K562 (cell line): Measurements from ENCODE around the gene CLTC. TPM values are rescaled to one million over a fixed set of nuclear protein-coding genes. Genes with fewer than 3 reads are reported as not detected.

Source experiments
- ARID4B ChIP-seq: sonication (generic); formaldehyde crosslinking; IDR thresholded peaks from 2 replicates; pipeline ENCODE4 v1.8.0; 2022; ENCODE audit warnings: mild to moderate bottlenecking, missing genetic modification reagents
- CBFB ChIP-seq: sonication (generic); formaldehyde crosslinking; IDR thresholded peaks from 2 replicates; pipeline ENCODE4 v1.4.0; 2020; ENCODE audit warnings: mild to moderate bottlenecking, missing genetic modification reagents
- CEBPB ChIP-seq: fragments of 450-650 bp; IDR thresholded peaks from 2 replicates; pipeline ENCODE4 v1.6.1; 2016; ENCODE audit warnings: missing genetic modification characterization, missing compliant biosample characterization
- CREB1 ChIP-seq, 2 experiments: sonication (generic) in 1 of 2; formaldehyde crosslinking in 1 of 2; IDR thresholded peaks; 2 replicates each; pipeline versions ENCODE4 v1.6.1 to v1.8.0; 2012 to 2022; ENCODE audit warnings: inconsistent platforms in 1 of 2, mild to moderate bottlenecking in 1 of 2, missing genetic modification reagents in 1 of 2, moderate library complexity in 1 of 2
- FOXA1 ChIP-seq: fragments of 450-650 bp; IDR thresholded peaks from 2 replicates; pipeline ENCODE4 v1.6.1; 2016; ENCODE audit warnings: mild to moderate bottlenecking, borderline replicate concordance
- MTA2 ChIP-seq: fragments of 450-650 bp; IDR thresholded peaks from 2 replicates; pipeline ENCODE4 v1.6.1; 2016; ENCODE audit warnings: low read depth
- PCBP2 ChIP-seq: fragments of 200-400 bp; formaldehyde crosslinking; IDR thresholded peaks from 2 replicates; pipeline ENCODE4 v1.6.1; 2018; ENCODE audit warnings: low read length, low read depth, mild to moderate bottlenecking, moderate library complexity; ENCODE audit not compliant: poor library complexity, severe bottlenecking
- PHF8 ChIP-seq: fragments of 200-600 bp; sonication (generic); IDR thresholded peaks from 2 replicates; pipeline ENCODE4 v1.6.1; 2012; ENCODE audit warnings: mixed run types, mild to moderate bottlenecking, inconsistent platforms, low read length, moderate library complexity, borderline replicate concordance
- POLR2AphosphoS5 ChIP-seq: IDR thresholded peaks from 2 replicates; pipeline ENCODE4 v1.6.1; 2011; ENCODE audit warnings: mild to moderate bottlenecking, low read depth, low read length, moderate library complexity; ENCODE audit not compliant: control insufficient read depth, insufficient read depth
- POLR2G ChIP-seq: fragments of 200-400 bp; formaldehyde crosslinking; IDR thresholded peaks from 2 replicates; pipeline ENCODE4 v1.6.1; 2017; ENCODE audit warnings: low read depth, mild to moderate bottlenecking, antibody characterized with exemption, low read length, moderate library complexity
- POLR2H ChIP-seq: IDR thresholded peaks from 2 replicates; pipeline ENCODE4 v1.6.1; 2016; ENCODE audit warnings: missing genetic modification characterization, low read depth, mild to moderate bottlenecking, control low read depth, missing compliant biosample characterization, moderate library complexity
- PRDM10 ChIP-seq: fragments of 450-650 bp; IDR thresholded peaks from 2 replicates; pipeline ENCODE4 v1.6.1; 2018; ENCODE audit not compliant: partially characterized antibody
- PRMT5 ChIP-seq: sonication (generic); formaldehyde crosslinking; IDR thresholded peaks from 2 replicates; pipeline ENCODE4 v1.5.0; 2020; ENCODE audit warnings: missing genetic modification reagents
- RBM15 ChIP-seq: fragments of 200-400 bp; formaldehyde crosslinking; IDR thresholded peaks from 2 replicates; pipeline ENCODE4 v1.6.1; 2018; ENCODE audit warnings: mild to moderate bottlenecking, low read length, moderate library complexity; ENCODE audit not compliant: insufficient read depth
- U2AF2 ChIP-seq: fragments of 200-400 bp; formaldehyde crosslinking; optimal IDR thresholded peaks from 2 replicates; pipeline ENCODE3; 2017; ENCODE audit warnings: low read depth, mild to moderate bottlenecking, low read length
- USF2 ChIP-seq: sonication (generic); formaldehyde crosslinking; IDR thresholded peaks from 2 replicates; pipeline ENCODE4 v1.5.0; 2020; ENCODE audit warnings: missing genetic modification reagents
- ZNF121 ChIP-seq: sonication (generic); formaldehyde crosslinking; conservative IDR thresholded peaks from 2 replicates; pipeline ENCODE4 v1.8.0; 2022; ENCODE audit warnings: missing genetic modification reagents
- ZSCAN29 ChIP-seq: fragments of 450-650 bp; IDR thresholded peaks from 2 replicates; pipeline ENCODE4 v1.6.1; 2017
- polyA plus RNA-seq, 8 experiments: library from polyadenylated mRNA; depleted of rRNA in 4 of 8; stranded (reverse) in 5 of 8; unstranded in 3 of 8; fragments of >200 nt; fragmentation: Nextera tagmentation in 2 of 8; fragmentation: Illumina TruSeq in 1 of 8; extraction: Ambion mirVana in 2 of 8; extraction: Trizol in 1 of 8; gene quantifications; 2 replicates each; pipeline versions ENCODE4 v1.2.1 to v1.2.3, GENCODE V29; 2011 to 2014; ENCODE audit warnings: inconsistent platforms in 1 of 8, missing spikeins in 1 of 8
- total RNA-seq, 7 experiments: library from RNA; depleted of rRNA in 6 of 7; stranded (reverse); fragments of >200 nt in 6 of 7; fragmentation: Illumina TruSeq in 2 of 7; extraction: Trizol in 2 of 7; gene quantifications; 2 replicates each; pipeline versions ENCODE4 v1.2.1 to v1.2.3, GENCODE V29; 2011 to 2021; ENCODE audit warnings: low replicate concordance in 1 of 7

The CLTC gene
- total and polyA plus RNA-seq, 9 of the 15 experiments (the other 6 are each of a cell fraction or from before 2014, with no cell fraction given): 115 to 267 (median 174) TPM

GRCh38 chr17:59684967-59685366, 65.3 kb downstream of the CLTC start (continued):
- no peak for TF ChIP-seq ARID4B (CRISPR knock-in tag)
- peak; percentile 39; the same call in 1 of the 2 replicates for TF ChIP-seq CREB1 (IDR thresholded peaks at IDR 0.05)
- TF ChIP-seq CREB1 (CRISPR knock-in tag; IDR thresholded peaks at IDR 0.05): no peak
- peak; percentile 98 for TF ChIP-seq POLR2AphosphoS5
- no peak for TF ChIP-seq USF2
- TF ChIP-seq PCBP2: no peak
- TF ChIP-seq ZNF121: no peak
- no peak for TF ChIP-seq ZSCAN29
- no peak for TF ChIP-seq POLR2G
- TF ChIP-seq FOXA1: no peak
- peak; percentile 11 for TF ChIP-seq PRDM10
- no peak for TF ChIP-seq U2AF2
- no peak for TF ChIP-seq PHF8
- no peak for TF ChIP-seq CBFB (CRISPR knock-in tag)
- TF ChIP-seq CEBPB (tag): no peak
- TF ChIP-seq RBM15: no peak
- peak; percentile 95 for TF ChIP-seq MTA2
- TF ChIP-seq POLR2H (tag): peak; percentile 48; the same call in 1 of the 2 replicates
- no peak for TF ChIP-seq PRMT5 (CRISPR knock-in tag)
- TF ChIP-seq, all 486 proteins: peak for 112
